ENCODE data around the gene GFRA1.

DNA sequence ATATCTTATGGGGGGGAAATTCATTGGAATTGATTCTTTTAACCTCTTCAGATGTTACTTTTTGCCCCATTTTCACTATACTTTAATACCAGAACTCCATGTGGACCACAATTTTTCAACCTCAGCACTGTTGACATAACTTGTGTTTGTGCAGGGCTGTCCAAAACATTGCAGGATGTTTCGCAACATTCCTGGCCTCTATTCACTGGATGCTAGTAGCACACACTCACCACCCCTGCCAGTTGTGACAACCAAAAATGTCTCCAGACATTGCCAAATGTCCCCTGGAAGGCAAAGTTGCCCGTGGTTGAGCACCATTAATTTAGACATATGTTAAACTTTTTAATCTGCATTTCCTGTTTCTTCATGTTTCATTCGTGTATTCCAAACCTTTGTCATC is 234.7 kb downstream of the GFRA1 start:
- TF ChIP-seq, protein P1, sequence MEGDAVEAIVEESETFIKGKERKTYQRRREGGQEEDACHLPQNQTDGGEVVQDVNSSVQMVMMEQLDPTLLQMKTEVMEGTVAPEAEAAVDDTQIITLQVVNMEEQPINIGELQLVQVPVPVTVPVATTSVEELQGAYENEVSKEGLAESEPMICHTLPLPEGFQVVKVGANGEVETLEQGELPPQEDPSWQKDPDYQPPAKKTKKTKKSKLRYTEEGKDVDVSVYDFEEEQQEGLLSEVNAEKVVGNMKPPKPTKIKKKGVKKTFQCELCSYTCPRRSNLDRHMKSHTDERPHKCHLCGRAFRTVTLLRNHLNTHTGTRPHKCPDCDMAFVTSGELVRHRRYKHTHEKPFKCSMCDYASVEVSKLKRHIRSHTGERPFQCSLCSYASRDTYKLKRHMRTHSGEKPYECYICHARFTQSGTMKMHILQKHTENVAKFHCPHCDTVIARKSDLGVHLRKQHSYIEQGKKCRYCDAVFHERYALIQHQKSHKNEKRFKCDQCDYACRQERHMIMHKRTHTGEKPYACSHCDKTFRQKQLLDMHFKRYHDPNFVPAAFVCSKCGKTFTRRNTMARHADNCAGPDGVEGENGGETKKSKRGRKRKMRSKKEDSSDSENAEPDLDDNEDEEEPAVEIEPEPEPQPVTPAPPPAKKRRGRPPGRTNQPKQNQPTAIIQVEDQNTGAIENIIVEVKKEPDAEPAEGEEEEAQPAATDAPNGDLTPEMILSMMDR (conservative IDR thresholded peaks at IDR 0.05 in 1 of 2, IDR thresholded peaks at IDR 0.05 in 1 of 2; ENCODE audit: low read depth in 1 of 2, low read length in 2 of 2), result no peak
- no peak for TF ChIP-seq EZH2 (IDR thresholded peaks at IDR 0.05; ENCODE audit: low read length, missing control alignments)
